Lower leg skin (tissue), 4 donors: ENCODE data around the gene TRPV5. TPM values are rescaled to one million over a fixed set of nuclear protein-coding genes. Genes with fewer than 3 reads are reported as not detected.

Experiments
- DNase-seq, 2 donors: peaks; one replicate each; pipeline ENCODE4 v3.0.0-alpha.2; 2019; ENCODE audit warnings: low spot score in 2 of 2
- H3K4me3 ChIP-seq: fragments of 200-600 bp; sonication (generic); 2 replicates; pipeline ENCODE4 v1.5.1; 2017; ENCODE audit warnings: mild to moderate bottlenecking, low read depth; ENCODE audit not compliant: poor library complexity, severe bottlenecking
- POLR2A ChIP-seq, 2 donors: fragments of 450-650 bp; IDR thresholded peaks; one replicate each; pipeline ENCODE4 v1.6.1; 2016 to 2017; ENCODE audit warnings: antibody characterized with exemption in 2 of 2, mild to moderate bottlenecking in 1 of 2, moderate library complexity in 1 of 2
- WGBS, 2 donors: methylation state at CpG; one replicate each; pipeline ENCODE4 v1.1.5; 2018; 5-methylcytosine and 5-hydroxymethylcytosine counted together
- intact Hi-C: fragments of 100-400 bp; cut with DNase I; formaldehyde crosslinking; loops from one replicate; pipeline ENCODE4 v1.15.0; 2023; ENCODE audit warnings: low total_unique reads
- total RNA-seq, 4 donors: library from RNA; depleted of rRNA; stranded (reverse); fragments of >200 nt; gene quantifications; one replicate each; pipeline ENCODE4 v1.1.0, GENCODE V29; 2016
- TF ChIP-seq, protein P1 (sequence below), 3 donors: fragments of 450-650 bp; IDR thresholded peaks; one replicate each; pipeline ENCODE4 v1.5.1; 2016; ENCODE audit warnings: antibody characterized with exemption in 3 of 3, mild to moderate bottlenecking in 3 of 3, moderate library complexity in 2 of 3

The TRPV5 gene
- total RNA-seq, 4 donors from 2014 or later = not detected

DNA sequence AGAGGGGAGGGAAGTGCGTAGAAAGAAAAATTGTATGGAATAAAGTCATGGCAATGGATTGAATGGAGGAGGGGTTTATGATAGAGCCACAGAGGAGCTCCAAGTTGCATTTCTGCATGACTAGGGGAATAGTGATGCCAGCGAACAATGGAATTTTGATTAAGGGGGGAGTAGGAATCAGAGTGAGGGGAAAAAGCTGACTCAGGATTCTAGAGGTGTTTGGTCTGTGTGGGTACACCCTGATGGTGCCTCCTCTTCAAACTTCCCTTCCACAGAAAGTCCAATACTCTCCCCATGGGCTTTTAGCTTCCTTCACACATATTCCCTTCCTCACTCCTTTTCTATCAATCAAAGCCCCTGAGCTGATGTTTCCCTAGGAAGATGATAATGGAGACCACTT is 30.4 kb upstream of the TRPV5 start:
- no peak overlapping the region for H3K4me3 ChIP-seq
- 81 to 85% methylated on average over 2 of the region's 2 CpGs for WGBS, 2 donors
- intact Hi-C loops = no loop called here
- TF ChIP-seq, protein P1, sequence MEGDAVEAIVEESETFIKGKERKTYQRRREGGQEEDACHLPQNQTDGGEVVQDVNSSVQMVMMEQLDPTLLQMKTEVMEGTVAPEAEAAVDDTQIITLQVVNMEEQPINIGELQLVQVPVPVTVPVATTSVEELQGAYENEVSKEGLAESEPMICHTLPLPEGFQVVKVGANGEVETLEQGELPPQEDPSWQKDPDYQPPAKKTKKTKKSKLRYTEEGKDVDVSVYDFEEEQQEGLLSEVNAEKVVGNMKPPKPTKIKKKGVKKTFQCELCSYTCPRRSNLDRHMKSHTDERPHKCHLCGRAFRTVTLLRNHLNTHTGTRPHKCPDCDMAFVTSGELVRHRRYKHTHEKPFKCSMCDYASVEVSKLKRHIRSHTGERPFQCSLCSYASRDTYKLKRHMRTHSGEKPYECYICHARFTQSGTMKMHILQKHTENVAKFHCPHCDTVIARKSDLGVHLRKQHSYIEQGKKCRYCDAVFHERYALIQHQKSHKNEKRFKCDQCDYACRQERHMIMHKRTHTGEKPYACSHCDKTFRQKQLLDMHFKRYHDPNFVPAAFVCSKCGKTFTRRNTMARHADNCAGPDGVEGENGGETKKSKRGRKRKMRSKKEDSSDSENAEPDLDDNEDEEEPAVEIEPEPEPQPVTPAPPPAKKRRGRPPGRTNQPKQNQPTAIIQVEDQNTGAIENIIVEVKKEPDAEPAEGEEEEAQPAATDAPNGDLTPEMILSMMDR (IDR thresholded peaks at IDR 0.05) = no peak
- TF ChIP-seq POLR2A (IDR thresholded peaks at IDR 0.05) = no peak
- no peak for DNase-seq

DNA sequence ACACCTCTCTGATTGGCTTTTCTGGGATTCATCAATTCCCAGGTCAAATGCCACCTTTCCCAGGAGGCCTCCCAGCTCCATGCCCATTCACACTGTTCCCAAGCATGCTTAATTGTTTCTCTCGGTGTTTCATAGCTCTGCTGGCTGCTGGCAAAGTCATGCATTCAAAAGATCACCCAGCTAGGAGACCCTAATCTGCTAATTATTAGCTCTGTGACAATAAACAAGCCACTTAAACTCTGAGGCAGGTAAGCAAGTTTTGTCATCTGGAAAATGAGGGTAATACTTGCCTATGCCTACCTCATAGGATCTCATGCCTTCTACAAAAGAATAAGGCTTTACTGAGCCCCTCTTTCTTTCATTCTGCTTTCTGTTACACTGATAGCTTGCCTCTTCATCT is 29.4 kb upstream of the TRPV5 start:
- WGBS, 2 donors = 42 to 52% methylated on average over 1 of the region's 1 CpG
- no peak for TF ChIP-seq POLR2A (IDR thresholded peaks at IDR 0.05)
- TF ChIP-seq, protein P1 (IDR thresholded peaks at IDR 0.05) = no peak
- intact Hi-C loops = no loop called here
- no peak overlapping the region for H3K4me3 ChIP-seq
- no peak for DNase-seq

DNA sequence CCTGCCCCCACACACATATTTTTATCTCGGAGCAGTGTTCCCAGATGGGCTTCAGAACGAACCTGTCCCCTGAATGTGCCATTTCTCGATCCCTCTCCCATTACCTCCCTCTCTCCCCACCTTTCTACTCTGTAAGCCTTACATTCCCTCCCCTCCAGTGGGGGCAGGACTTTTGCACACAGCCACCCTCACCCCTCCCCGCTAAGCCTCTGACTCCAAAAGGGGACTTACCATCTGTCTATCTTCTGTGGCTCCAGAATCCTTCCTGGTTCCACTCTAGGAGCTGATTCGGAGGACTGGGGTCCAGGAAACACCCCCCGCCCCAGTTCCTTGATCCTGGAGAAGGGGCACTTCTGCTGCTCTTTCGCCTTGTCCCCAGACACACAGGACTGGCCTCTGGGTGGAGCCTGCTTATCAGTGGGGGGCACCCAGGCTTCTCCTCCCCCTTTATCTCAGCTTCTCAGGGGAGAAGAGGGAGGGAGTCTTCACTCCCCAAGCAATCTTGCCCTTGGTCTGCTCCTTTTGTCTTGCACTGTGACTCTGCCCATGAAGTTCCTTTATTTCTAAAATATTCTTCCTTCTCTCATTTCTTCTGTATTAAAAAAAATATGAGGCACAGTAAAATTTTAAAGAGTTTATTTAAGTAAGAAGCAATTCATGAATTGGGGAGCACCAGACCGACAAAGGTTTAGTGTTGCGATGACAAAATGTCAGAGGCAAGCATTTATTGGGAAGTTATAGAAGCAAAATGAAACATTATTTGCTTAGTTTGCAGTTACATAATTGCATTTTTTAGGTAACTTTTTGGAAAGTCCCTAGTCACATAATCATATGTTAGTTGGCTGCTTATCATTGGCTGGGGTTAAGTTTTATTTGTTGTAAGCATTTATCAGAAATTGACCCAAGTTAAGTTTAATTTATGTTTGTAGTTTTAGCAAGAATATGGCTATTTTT is 28.7 kb upstream of the TRPV5 start, which contains the start of gene KEL:
KEL (minus strand) TSS at position 391 of the 954 bp plus-strand sequence; CDS start at position 234, 157 bp downstream.
- intact Hi-C loops = no loop called here
- H3K4me3 ChIP-seq = no peak within 1 kb of the TSS
- 71 to 82% methylated on average over 9 of the region's 9 CpGs for WGBS, 2 donors
- TF ChIP-seq POLR2A (IDR thresholded peaks at IDR 0.05) = no peak
- TF ChIP-seq, protein P1 (IDR thresholded peaks at IDR 0.05) = no peak
- no peak for DNase-seq

DNA sequence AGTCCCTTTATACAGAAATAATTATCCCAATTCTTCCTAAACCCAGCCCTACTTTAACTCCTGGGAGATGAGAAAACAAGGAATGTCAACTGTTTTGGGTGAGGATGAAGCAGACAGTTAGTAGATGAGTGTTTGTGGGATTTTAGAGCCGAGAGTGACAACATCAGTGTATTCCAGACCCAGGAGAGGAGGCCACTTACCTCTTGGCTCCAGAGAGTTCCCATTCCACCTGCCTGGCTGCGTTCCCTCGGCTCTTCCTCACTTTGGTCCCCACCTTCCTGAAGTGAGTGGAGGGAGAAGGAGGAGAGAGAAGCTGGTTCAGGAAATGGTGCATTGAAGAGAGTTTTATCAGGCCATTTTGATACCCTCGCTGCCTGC is 28.0 kb upstream of the TRPV5 start:
- WGBS, 2 donors = 69 to 83% methylated on average over 4 of the region's 4 CpGs
- DNase-seq = no peak
- intact Hi-C loops = no loop called here
- H3K4me3 ChIP-seq = no peak overlapping the region
- TF ChIP-seq POLR2A (IDR thresholded peaks at IDR 0.05) = no peak
- TF ChIP-seq, protein P1 (IDR thresholded peaks at IDR 0.05) = no peak

DNA sequence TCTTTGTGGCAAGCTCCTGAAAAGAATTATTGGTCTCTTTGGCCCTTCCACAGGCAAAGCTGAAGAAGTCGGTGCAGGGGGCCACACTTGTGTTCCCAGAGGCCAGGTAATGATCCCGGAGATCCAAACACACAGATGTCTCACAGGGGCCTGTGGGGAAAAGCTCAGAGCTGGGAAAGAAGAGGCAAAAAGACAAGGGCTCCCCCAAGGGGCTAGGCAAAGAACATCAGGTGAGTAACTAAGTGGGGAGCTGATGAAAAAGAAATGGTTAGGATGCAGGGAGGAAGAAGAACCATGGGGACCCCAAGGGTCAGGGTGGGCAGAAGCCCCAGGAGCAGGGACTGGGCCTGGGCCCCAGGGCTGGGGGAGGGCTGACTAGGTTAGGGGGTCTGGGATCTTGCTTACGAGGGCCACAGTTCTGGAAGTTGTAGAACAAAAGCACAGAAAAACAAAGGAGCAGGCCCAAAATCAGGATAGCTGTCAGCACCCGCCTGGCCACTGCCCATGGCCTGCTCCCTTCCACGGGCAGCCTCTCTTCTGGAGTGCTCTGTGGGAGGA is 27.5 kb upstream of the TRPV5 start:
- intact Hi-C loops = no loop called here
- DNase-seq = no peak
- H3K4me3 ChIP-seq = no peak overlapping the region
- no peak for TF ChIP-seq POLR2A (IDR thresholded peaks at IDR 0.05)
- TF ChIP-seq, protein P1 (IDR thresholded peaks at IDR 0.05) = no peak
- WGBS, 2 donors = 77 to 80% methylated on average over 5 of the region's 5 CpGs
